Ammon's horn (tissue), 1 donor: ENCODE results near the gene INSIG1.

Experiments
- DNase-seq: peaks from one replicate; pipeline ENCODE4 v3.0.0-alpha.2; 2016; ENCODE audit warnings: low spot score

The INSIG1 gene

DNA sequence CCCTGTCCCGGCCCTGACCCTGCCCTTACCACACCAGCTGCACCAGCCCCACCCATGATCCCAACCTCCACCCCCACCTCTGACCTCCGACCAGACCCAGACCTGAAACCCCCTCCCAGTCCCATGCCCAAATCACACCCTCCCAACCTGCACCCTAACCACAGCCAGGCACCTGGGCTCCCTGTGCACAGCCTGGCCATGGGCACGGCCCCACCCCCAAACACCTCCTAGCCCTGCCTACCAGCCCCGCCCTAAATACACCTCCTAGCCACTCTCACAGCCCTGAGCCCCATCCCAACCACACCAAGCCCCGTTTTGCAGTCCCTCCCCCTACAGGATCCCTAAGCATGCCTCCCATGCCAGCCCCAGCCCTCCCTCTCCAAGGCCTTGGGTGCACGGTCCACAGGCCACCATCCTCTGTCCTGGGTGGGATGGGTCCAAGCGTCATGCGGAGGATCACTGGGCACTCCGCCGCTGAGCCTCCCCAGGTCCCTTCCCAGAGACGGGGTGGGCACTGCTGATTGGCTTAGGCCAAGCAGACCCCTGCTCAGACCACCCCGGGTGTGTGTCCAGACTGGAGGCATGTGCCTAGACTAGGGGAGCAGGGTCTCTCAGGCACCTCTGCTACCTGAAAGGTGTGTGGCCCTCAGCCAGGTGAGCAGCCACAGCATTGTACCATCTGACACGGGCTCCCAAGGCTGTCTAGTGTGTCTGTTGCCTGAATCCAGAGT is 30.1 kb downstream of the INSIG1 start:
- no peak for DNase-seq

DNA sequence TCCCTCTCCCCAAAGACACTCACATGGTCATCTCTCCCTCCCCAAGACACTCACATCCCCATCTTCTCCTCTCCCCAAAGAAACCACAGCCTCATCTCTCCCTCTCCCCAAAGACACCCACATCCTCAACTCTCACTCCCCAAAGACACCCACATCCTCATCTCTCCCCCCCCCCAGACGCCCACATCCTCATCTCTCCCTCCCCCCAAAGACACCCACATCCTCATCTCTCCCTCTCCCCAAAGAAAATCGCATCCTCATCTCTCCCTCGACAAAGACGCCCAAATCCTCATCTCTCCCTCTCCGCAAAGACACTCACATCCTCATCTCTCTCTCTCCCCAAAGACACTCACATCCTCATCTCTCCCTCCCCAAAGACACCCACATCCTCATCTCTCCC is 31.5 kb downstream of the INSIG1 start:
- DNase-seq, result no peak

GRCh38 chr7:155331396-155331795 is 33.7 kb downstream of the INSIG1 start:
- no peak for DNase-seq

DNA sequence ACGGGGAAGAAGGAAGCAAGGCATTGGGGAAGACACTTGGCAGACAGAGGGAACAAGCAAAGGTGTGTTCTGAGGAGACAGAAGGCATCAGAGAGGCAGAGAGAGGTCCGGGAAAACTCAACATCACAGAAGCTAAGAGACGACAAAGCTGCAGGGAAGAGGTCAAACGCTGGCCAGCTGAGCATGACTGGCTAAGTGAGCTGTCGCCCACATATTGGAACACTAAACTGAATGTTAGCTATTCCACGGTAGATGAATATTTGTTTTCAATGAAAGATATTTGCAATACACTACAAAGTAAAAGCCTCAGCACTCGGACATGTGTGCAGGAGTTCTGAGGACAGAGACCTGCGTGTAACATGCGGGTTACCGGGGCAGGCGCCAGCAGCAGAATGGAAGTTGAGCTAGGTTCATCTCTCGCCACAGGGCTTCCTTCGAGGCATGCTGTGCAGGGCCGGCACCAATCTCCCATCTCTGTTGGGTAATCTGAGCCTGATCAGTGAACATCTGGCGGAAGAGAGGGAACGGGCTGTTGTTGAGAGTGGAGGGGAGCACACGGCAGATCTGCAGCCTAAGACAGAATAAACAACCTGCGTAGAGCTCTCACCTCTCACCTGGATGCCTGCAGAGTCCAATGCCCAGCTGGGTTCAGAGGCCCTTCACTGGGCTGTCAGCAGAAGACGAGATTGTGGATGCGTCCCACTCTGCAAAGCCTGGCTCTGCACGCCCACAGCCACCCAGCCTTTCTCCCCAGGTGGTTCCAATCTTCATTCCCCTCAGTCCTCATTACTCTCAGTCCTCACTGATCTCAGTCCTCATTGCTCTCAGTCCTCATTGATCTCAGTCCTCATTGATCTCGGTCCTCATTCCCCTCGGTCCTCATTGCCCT is 35.9 kb downstream of the INSIG1 start:
- no peak for DNase-seq

- DNase-seq, result no peak
Measured at GRCh38 chr7:155336812-155337602, 39.3 kb downstream of the INSIG1 start.

- no peak for DNase-seq
Measured at GRCh38 chr7:155337946-155338631, 40.4 kb downstream of the INSIG1 start.

- no peak for DNase-seq
Measured at GRCh38 chr7:155338632-155339320, 41.1 kb downstream of the INSIG1 start.

GRCh38 chr7:155339474-155339873 is 41.8 kb downstream of the INSIG1 start:
- DNase-seq, result no peak

DNA sequence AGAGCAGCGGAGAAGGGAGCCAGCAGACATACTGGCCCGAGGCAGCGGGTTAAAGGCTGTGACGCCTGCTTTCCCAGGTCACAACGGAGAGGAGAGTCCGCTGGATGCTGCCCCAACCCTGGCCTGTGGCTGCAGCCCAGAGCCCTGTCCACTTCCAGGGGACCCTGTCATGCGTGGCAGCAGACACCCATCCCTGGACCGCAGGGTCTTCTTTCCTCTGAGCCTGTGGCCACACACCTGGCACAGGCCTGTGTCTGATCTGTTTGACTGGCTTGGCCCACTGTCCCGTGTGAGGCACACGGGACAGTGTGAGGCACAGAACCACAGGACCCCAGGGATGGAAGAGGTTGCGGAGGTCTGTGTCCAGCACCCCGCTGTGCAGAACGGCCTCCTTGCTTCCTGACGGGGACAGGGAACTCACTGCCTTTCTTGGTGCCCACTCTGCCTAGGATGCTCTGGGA is 42.4 kb downstream of the INSIG1 start:
- DNase-seq, result no peak

GRCh38 chr7:155340721-155341120 is 43.0 kb downstream of the INSIG1 start:
- no peak for DNase-seq

- DNase-seq, result no peak
Measured at GRCh38 chr7:155341463-155341983, 43.8 kb downstream of the INSIG1 start.

- DNase-seq, result no peak
Measured at GRCh38 chr7:155342313-155342712, 44.6 kb downstream of the INSIG1 start.

DNA sequence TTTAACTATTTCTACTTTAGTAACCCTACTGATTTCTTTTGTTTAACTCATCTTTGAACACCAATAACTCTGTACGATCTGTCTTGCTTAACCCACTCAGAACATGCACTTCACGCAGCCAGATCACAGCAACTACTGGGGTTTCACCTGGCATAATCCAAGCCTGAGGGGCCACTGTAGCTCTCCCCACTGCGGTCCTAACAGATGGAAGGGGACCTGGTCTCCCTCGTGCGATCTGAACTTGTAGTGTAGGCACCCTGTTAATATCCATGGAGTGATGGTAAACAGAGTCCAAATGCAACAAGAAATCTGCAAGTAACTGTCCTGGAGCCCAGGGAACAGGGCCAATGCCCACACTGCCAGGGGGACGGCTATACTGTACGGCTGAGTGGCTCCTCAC is 45.5 kb downstream of the INSIG1 start:
- DNase-seq, result no peak

- no peak for DNase-seq
Measured at GRCh38 chr7:155343661-155344121, 46.0 kb downstream of the INSIG1 start.

GRCh38 chr7:155344270-155344617 is 46.6 kb downstream of the INSIG1 start:
- DNase-seq, result no peak

GRCh38 chr7:155344618-155345433 is 47.1 kb downstream of the INSIG1 start:
- DNase-seq, result peak; percentile 76

GRCh38 chr7:155345490-155345889 is 47.8 kb downstream of the INSIG1 start:
- DNase-seq, result no peak

GRCh38 chr7:155346285-155346684 is 48.6 kb downstream of the INSIG1 start:
- DNase-seq, result no peak

- no peak for DNase-seq
Measured at GRCh38 chr7:155348806-155349205, 51.1 kb downstream of the INSIG1 start.
